HCT116 (cell line): ENCODE results near the gene TMC3. TPM values are rescaled to one million over a fixed set of nuclear protein-coding genes. Genes with fewer than 3 reads are reported as not detected.

Experiments used
- ATAC-seq: fragments of 200-7000 bp; cut with Tn5 transposase; 2 replicates; pipeline ENCODE4 v1.9.1; 2020; ENCODE audit warnings: mild to moderate bottlenecking, moderate library complexity
- BruUV-seq: library from RNA; stranded (reverse); fragments of 400-500 nt; replicated peaks from 2 replicates; lab custom pipeline; 2021; lab: Mats Ljungman, UMichigan
- CTCF ChIA-PET: fragments of 300-600 bp; sonication (Branson Sonifier 250); formaldehyde crosslinking; loops from one replicate; lab custom pipeline; 2021; ENCODE audit warnings: antibody characterized with exemption; lab: Charles Lee
- POLR2A ChIA-PET: fragments of 300-600, 350-600 bp; sonication (Branson Sonifier 250); formaldehyde crosslinking; loops from one replicate; lab custom pipeline; 2021; ENCODE audit warnings: antibody characterized with exemption; lab: Charles Lee
- RAD21 ChIA-PET, 2 experiments: fragments of 300-600 bp; sonication (Branson Sonifier 250); formaldehyde crosslinking; loops; one replicate each; lab custom pipeline; 2023; ENCODE audit warnings: low total read pairs in 2 of 2; ENCODE audit not compliant: uncharacterized antibody in 2 of 2, unreplicated experiment in 2 of 2, low non-redundant PET in 1 of 2; lab: Charles Lee
- DNase-seq: peaks from one replicate; pipeline ENCODE4 v3.0.0-alpha.2; 2010; ENCODE audit warnings: low read depth, low spot score
- H2AFZ ChIP-seq: fragments of 200-600 bp; shearing (Covaris generic), sonication (generic); 2 replicates; pipeline ENCODE4 v1.6.1; 2017; ENCODE audit warnings: low read depth, mixed run types, mixed read lengths, antibody characterized with exemption, low read length; ENCODE audit not compliant: poor library complexity, severe bottlenecking
- H3K27ac ChIP-seq: 2 replicates; pipeline ENCODE4 v1.5.1; 2012; ENCODE audit warnings: low read depth, low read length
- H3K27me3 ChIP-seq: fragments of 200-600 bp; sonication (generic); 2 replicates; pipeline ENCODE4 v1.6.1; 2016; ENCODE audit warnings: mixed run types, low read length, mixed read lengths; ENCODE audit not compliant: insufficient read depth
- H3K36me3 ChIP-seq, 2 experiments: fragments of 200-500 bp in 1 of 2; fragments of 200-600 bp in 1 of 2; sonication (Bioruptor generic) in 1 of 2; sonication (generic) in 1 of 2; 2 replicates each; pipeline versions ENCODE4 v1.5.1 to v1.6.1; 2014 to 2016; ENCODE audit warnings: low read length in 2 of 2, inconsistent platforms in 1 of 2, mixed read lengths in 1 of 2, mixed run types in 1 of 2; ENCODE audit not compliant: insufficient read depth in 2 of 2, control insufficient read depth in 1 of 2
- H3K4me1 ChIP-seq, 2 experiments: fragments of 200-600 bp in 1 of 2; sonication (generic) in 1 of 2; 2 replicates each; pipeline versions ENCODE4 v1.5.1 to v1.6.1; 2012 to 2017; ENCODE audit warnings: low read length in 2 of 2, inconsistent platforms in 1 of 2, mild to moderate bottlenecking in 1 of 2, mixed read lengths in 1 of 2, mixed run types in 1 of 2, moderate library complexity in 1 of 2; ENCODE audit not compliant: insufficient read depth in 2 of 2, control insufficient read depth in 1 of 2
- H3K4me2 ChIP-seq: fragments of 200-600 bp; sonication (generic); 2 replicates; pipeline ENCODE4 v1.6.1; 2017; ENCODE audit warnings: mixed run types, low read length, mixed read lengths
- H3K4me3 ChIP-seq, 2 experiments: fragments of 200-600 bp in 1 of 2; sonication (generic) in 1 of 2; replicated peaks in 1 of 2; 2 replicates each; pipeline ENCODE4 v1.5.1; 2011 to 2016; ENCODE audit warnings: low read length in 2 of 2, control low read depth in 1 of 2, low read depth in 1 of 2, mild to moderate bottlenecking in 1 of 2, mixed read lengths in 1 of 2, mixed run types in 1 of 2
- H3K79me2 ChIP-seq: fragments of 200-600 bp; sonication (generic); 2 replicates; pipeline ENCODE4 v1.6.1; 2017; ENCODE audit warnings: mild to moderate bottlenecking, mixed run types, low read length, moderate library complexity, mixed read lengths; ENCODE audit not compliant: insufficient read depth
- H3K9ac ChIP-seq: fragments of 200-600 bp; sonication (generic); 2 replicates; pipeline ENCODE4 v1.6.1; 2016; ENCODE audit warnings: low read length, mixed read lengths
- H3K9me2 ChIP-seq: fragments of 200-600 bp; sonication (generic), shearing (Covaris generic); 2 replicates; pipeline ENCODE4 v1.6.1; 2017; ENCODE audit warnings: mixed run types, mild to moderate bottlenecking, moderate library complexity; ENCODE audit not compliant: insufficient read depth
- H3K9me3 ChIP-seq, 2 experiments: fragments of 200-500 bp in 1 of 2; fragments of 200-600 bp in 1 of 2; sonication (Bioruptor generic) in 1 of 2; sonication (generic) in 1 of 2; 2 replicates each; pipeline ENCODE4 v1.6.1; 2014 to 2017; ENCODE audit warnings: low read length in 2 of 2, mixed read lengths in 2 of 2, inconsistent platforms in 1 of 2, low read depth in 1 of 2, mild to moderate bottlenecking in 1 of 2, mixed run types in 1 of 2, moderate library complexity in 1 of 2; ENCODE audit not compliant: control insufficient read depth in 1 of 2, insufficient read depth in 1 of 2
- H4K20me1 ChIP-seq: fragments of 200-600 bp; sonication (generic), shearing (Covaris generic); 2 replicates; pipeline ENCODE4 v1.6.1; 2017; ENCODE audit warnings: mixed run types, mild to moderate bottlenecking, moderate library complexity; ENCODE audit not compliant: insufficient read depth
- ELF1 ChIP-seq: IDR thresholded peaks from 2 replicates; pipeline ENCODE4 v1.6.1; 2012; ENCODE audit warnings: low read depth, borderline replicate concordance
- EZH2phosphoT487 ChIP-seq: fragments of 200-600 bp; IDR thresholded peaks from 2 replicates; pipeline ENCODE4 v1.6.1; 2018; ENCODE audit warnings: antibody characterized with exemption, borderline replicate concordance
- FOSL1 ChIP-seq: IDR thresholded peaks from 2 replicates; pipeline ENCODE4 v1.6.1; 2012; ENCODE audit warnings: low read depth
- POLR2A ChIP-seq: IDR thresholded peaks from 2 replicates; pipeline ENCODE4 v1.7.0; 2011; ENCODE audit warnings: borderline replicate concordance; ENCODE audit not compliant: insufficient read depth, insufficient read length; ENCODE audit errors: extremely low read depth
- RAD21 ChIP-seq: IDR thresholded peaks from 2 replicates; pipeline ENCODE4 v1.6.1; 2012; ENCODE audit warnings: low read depth, mild to moderate bottlenecking
- REST ChIP-seq: IDR thresholded peaks from 2 replicates; pipeline ENCODE4 v1.6.1; 2012; ENCODE audit warnings: low read depth
- SIN3A ChIP-seq: IDR thresholded peaks from 2 replicates; pipeline ENCODE4 v1.6.1; 2012; ENCODE audit warnings: low read depth
- SRF ChIP-seq: IDR thresholded peaks from 2 replicates; pipeline ENCODE4 v1.6.1; 2012; ENCODE audit warnings: low read depth
- TCF7L2 ChIP-seq: IDR thresholded peaks from 2 replicates; pipeline ENCODE4 v1.7.0; 2011; ENCODE audit warnings: borderline replicate concordance, inconsistent platforms; ENCODE audit not compliant: insufficient read depth, insufficient read length; ENCODE audit errors: extremely low read depth
- YY1 ChIP-seq: IDR thresholded peaks from 2 replicates; pipeline ENCODE4 v1.6.1; 2011; ENCODE audit warnings: low read length, low read depth, moderate library complexity, mild to moderate bottlenecking; ENCODE audit not compliant: insufficient replicate concordance; ENCODE audit errors: extremely low read depth
- ZBTB33 ChIP-seq: IDR thresholded peaks from 2 replicates; pipeline ENCODE4 v1.6.1; 2011; ENCODE audit warnings: mild to moderate bottlenecking, low read length, moderate library complexity; ENCODE audit not compliant: insufficient replicate concordance; ENCODE audit errors: extremely low read depth
- ZFX ChIP-seq: fragments of 450-650 bp; IDR thresholded peaks from 2 replicates; pipeline ENCODE4 v1.6.1; 2017
- ZNF274 ChIP-seq: fragments of 200-500 bp; sonication (Bioruptor generic); IDR thresholded peaks from 2 replicates; pipeline ENCODE4 v1.6.1; 2014; ENCODE audit warnings: mild to moderate bottlenecking, low read depth, low read length, inconsistent platforms
- intact Hi-C: fragments of 100-400 bp; cut with micrococcal nuclease; formaldehyde crosslinking; loops from 2 replicates; pipeline ENCODE4 v1.10.0; 2022
- total RNA-seq: library from RNA; stranded (reverse); gene quantifications from one replicate; pipeline ENCODE4 v1.2.1, GENCODE V29; 2021; ENCODE audit not compliant: unreplicated experiment
- TF ChIP-seq, protein P1 (sequence below): IDR thresholded peaks from 2 replicates; pipeline ENCODE4 v1.6.1; 2012
- TF ChIP-seq, protein P2 (sequence below): IDR thresholded peaks from 2 replicates; pipeline ENCODE4 v1.6.1; 2012

TMC3 gene
- total RNA-seq, 1 experiment from 2014 or later: not detected

- Histone ChIP-seq H3K9ac (no peak overlapping the region), H3K4me2 (no peak overlapping the region), H3K27ac (no peak overlapping the region), H3K79me2 (no peaks in the 10 kb centered on the region), H3K36me3 (no peaks in the 10 kb centered on the region), H3K27me3 (no peaks in the 10 kb centered on the region), H4K20me1 (no peaks in the 10 kb centered on the region), H3K9me3 (no peaks in the 10 kb centered on the region), H3K9me2 (no peaks in the 10 kb centered on the region), H2AFZ (no peak overlapping the region), H3K4me1 (peaks cover 15 to 16% of the 10 kb centered on the region in 2 experiments), H3K4me3 (no peak overlapping the region)
- ATAC-seq: no peak
- RAD21 ChIA-PET: no interaction called here
- CTCF ChIA-PET: no interaction called here
- no peak for DNase-seq
- POLR2A ChIA-PET: no interaction called here
- intact Hi-C loops: no loop called here
- TF ChIP-seq SIN3A: no peak
- no peak for TF ChIP-seq SRF
- TF ChIP-seq REST: no peak
- TF ChIP-seq, protein P1, sequence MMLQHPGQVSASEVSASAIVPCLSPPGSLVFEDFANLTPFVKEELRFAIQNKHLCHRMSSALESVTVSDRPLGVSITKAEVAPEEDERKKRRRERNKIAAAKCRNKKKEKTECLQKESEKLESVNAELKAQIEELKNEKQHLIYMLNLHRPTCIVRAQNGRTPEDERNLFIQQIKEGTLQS: no peak
- no peak for TF ChIP-seq POLR2A
- TF ChIP-seq FOSL1: no peak
- TF ChIP-seq ZFX: no peak
- TF ChIP-seq ZNF274: no peak
- TF ChIP-seq ZBTB33: no peak
- TF ChIP-seq, protein P2, sequence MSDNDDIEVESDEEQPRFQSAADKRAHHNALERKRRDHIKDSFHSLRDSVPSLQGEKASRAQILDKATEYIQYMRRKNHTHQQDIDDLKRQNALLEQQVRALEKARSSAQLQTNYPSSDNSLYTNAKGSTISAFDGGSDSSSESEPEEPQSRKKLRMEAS: no peak
- TF ChIP-seq YY1: no peak
- no peak for TF ChIP-seq TCF7L2
- no peak for TF ChIP-seq RAD21
- no peak for TF ChIP-seq ELF1
- no peak for TF ChIP-seq EZH2phosphoT487
- BruUV-seq: no TSS peak
These were observed 32.7 kb downstream of the TMC3 start for GRCh38 chr15:81341351-81341750.
